ACC112 (cell line): ENCODE data around the gene NTRK2.

ENCODE experiments used
- H2AFZ ChIP-seq: fragments of 200-600 bp; sonication (generic); one replicate; pipeline ENCODE4 v1.6.0; 2017; ENCODE audit warnings: antibody characterized with exemption, low read length; ENCODE audit not compliant: unreplicated experiment
- H3K27ac ChIP-seq: fragments of 200-600 bp; sonication (generic); 2 replicates; pipeline ENCODE4 v1.5.1; 2014; ENCODE audit warnings: low read depth, mild to moderate bottlenecking, antibody characterized with exemption, low read length, moderate library complexity
- H3K27me3 ChIP-seq: fragments of 200-600 bp; sonication (generic); 2 replicates; pipeline ENCODE4 v1.6.1; 2014; ENCODE audit warnings: mild to moderate bottlenecking, antibody characterized with exemption, low read length, moderate library complexity, mixed read lengths; ENCODE audit not compliant: insufficient read depth
- H3K36me3 ChIP-seq: fragments of 200-600 bp; sonication (generic); 2 replicates; pipeline ENCODE4 v1.6.1; 2016; ENCODE audit warnings: mild to moderate bottlenecking, antibody characterized with exemption, low read length, moderate library complexity, mixed read lengths; ENCODE audit not compliant: insufficient read depth
- H3K4me1 ChIP-seq: fragments of 200-600 bp; sonication (generic); one replicate; pipeline ENCODE4 v1.6.1; 2016; ENCODE audit warnings: low read length, mixed read lengths; ENCODE audit not compliant: insufficient read depth, unreplicated experiment, control insufficient read depth
- H3K4me3 ChIP-seq: fragments of 200-600 bp; sonication (generic); 2 replicates; pipeline ENCODE4 v1.5.1; 2014; ENCODE audit warnings: mild to moderate bottlenecking, low read depth, low read length
- H3K79me2 ChIP-seq: fragments of 200-600 bp; sonication (generic); one replicate; pipeline ENCODE4 v1.6.0; 2016; ENCODE audit warnings: low read length; ENCODE audit not compliant: control insufficient read depth, unreplicated experiment, insufficient read depth

Gene NTRK2

DNA sequence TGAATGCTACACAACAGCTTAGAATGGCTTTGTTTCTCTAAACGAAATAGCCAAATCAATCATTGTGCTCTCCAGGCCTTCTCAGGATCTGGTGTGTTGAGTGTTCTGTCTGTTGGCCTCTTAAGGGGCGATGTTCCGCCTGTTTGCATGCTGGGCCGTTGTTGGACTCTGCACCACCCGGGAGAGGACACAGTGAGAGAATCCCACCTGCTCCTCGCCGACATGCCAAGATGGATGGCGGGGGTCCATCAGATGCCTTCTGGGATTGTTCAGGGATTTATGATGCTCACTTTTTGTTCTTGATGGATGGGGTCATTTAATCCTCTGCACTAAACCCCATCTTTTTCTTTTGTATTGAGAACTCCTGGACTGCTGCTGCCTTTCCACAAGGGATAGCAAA lies 159.9 kb downstream of the NTRK2 start:
- Histone ChIP-seq H3K79me2 (no peaks in the 10 kb centered on the region), H2AFZ (no peak overlapping the region), H3K27ac (no peak overlapping the region), H3K36me3 (no peaks in the 10 kb centered on the region), H3K27me3 (no peaks in the 10 kb centered on the region), H3K4me1 (no peaks in the 10 kb centered on the region), H3K4me3 (no peak overlapping the region)

- Histone ChIP-seq H3K27ac (no peak overlapping the region), H2AFZ (no peak overlapping the region), H3K4me1 (no peaks in the 10 kb centered on the region), H3K36me3 (no peaks in the 10 kb centered on the region), H3K4me3 (no peak overlapping the region), H3K27me3 (no peaks in the 10 kb centered on the region), H3K79me2 (no peaks in the 10 kb centered on the region)
These were observed 160.6 kb downstream of the NTRK2 start for GRCh38 chr9:84829997-84830696.

DNA sequence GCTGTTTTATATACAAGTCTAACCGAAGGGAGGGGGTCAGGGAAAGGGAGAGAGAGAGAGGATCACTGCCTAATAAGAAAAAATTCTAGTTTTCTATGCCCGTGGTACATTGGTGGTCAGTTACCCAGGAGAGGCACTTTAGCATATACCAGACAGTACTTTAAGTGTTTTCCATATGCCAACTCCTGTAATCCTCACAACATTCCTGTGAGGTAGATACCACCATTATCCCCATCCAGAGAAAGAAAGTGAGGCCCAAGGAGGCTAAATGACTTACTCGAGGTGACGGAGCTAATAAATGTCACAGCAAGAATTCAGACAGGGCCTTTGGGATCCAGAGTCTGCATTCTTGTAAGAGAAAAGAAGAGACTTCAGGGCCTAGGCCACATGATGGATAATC lies 161.8 kb downstream of the NTRK2 start:
- Histone ChIP-seq H3K4me1 (no peaks in the 10 kb centered on the region), H3K4me3 (no peak overlapping the region), H3K36me3 (no peaks in the 10 kb centered on the region), H3K27ac (no peak overlapping the region), H2AFZ (no peak overlapping the region), H3K79me2 (no peaks in the 10 kb centered on the region), H3K27me3 (no peaks in the 10 kb centered on the region)

DNA sequence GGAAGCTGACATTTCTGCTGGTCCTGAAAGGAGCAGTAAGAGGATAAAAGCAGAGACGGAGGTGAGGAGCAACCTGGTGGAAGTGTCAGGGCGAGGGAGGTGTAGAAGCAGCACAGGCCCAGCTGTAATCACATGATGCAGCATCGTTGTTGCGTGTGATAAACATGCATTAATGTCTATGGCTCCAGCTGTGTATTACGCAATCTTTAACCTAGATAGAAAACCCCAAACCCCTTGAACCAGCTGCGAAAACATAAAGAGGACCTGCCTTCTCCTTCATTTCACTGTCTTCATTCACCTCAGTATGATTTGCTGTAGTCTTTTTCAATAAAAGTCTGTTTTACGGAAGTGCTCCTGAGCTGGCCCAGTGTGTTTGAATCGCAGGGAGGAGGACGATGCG lies 162.9 kb downstream of the NTRK2 start:
- Histone ChIP-seq H3K79me2 (no peaks in the 10 kb centered on the region), H3K4me1 (no peaks in the 10 kb centered on the region), H3K27ac (no peak overlapping the region), H3K36me3 (no peaks in the 10 kb centered on the region), H3K4me3 (no peak overlapping the region), H2AFZ (no peak overlapping the region), H3K27me3 (no peaks in the 10 kb centered on the region)

DNA sequence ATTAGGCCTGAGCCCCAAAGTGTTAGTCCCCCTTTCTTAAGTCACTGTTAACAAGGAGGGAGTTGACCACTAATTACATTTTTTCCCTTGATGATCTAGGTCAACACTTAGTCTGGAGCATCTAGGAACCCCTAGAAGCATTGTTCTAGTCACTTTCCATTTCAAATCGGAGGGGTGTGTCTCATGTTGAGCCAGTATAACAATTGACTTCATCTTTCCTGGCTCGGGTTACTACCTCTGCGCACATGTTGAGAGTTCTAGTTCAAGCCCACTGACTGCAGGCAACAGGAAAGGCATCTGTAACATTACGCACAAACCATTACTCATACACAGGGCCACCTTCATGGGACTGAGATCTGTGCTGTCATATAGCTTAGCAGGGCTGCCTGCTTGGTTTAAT lies 164.9 kb downstream of the NTRK2 start:
- Histone ChIP-seq H2AFZ (no peak overlapping the region), H3K27me3 (no peaks in the 10 kb centered on the region), H3K36me3 (no peaks in the 10 kb centered on the region), H3K79me2 (no peaks in the 10 kb centered on the region), H3K4me3 (no peak overlapping the region), H3K4me1 (no peaks in the 10 kb centered on the region), H3K27ac (no peak overlapping the region)

GRCh38 chr9:84835745-84836144 lies 166.2 kb downstream of the NTRK2 start:
- Histone ChIP-seq H2AFZ (no peak overlapping the region), H3K79me2 (no peaks in the 10 kb centered on the region), H3K4me3 (no peak overlapping the region), H3K27me3 (no peaks in the 10 kb centered on the region), H3K27ac (no peak overlapping the region), H3K4me1 (no peaks in the 10 kb centered on the region), H3K36me3 (no peaks in the 10 kb centered on the region)

DNA sequence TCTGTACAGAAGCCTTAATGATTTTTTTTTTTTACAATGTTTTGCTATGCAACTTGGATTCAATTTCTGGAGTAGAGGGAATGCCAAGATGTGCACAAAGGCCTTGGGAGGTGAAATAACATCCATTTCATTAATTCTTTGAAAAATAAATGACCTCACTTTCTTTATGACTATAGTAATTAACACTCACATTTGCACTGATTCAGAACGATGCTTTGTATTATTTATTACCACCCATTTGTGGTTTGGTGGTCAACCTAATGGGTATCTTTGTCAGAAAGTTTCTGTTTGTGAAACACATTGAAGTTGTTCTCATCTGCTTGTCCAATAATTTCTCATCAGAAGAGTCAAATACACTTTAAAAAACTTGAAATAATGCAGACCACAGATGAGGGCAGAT lies 169.3 kb downstream of the NTRK2 start:
- H3K36me3 ChIP-seq: no peaks in the 10 kb centered on the region
- no peaks in the 10 kb centered on the region for H3K4me1 ChIP-seq
- no peak overlapping the region for H3K27ac ChIP-seq
- no peaks in the 10 kb centered on the region for H3K27me3 ChIP-seq
- H3K79me2 ChIP-seq: no peaks in the 10 kb centered on the region
- no peak overlapping the region for H2AFZ ChIP-seq
- no peak overlapping the region for H3K4me3 ChIP-seq

GRCh38 chr9:84839541-84839940 lies 170.0 kb downstream of the NTRK2 start:
- Histone ChIP-seq H3K27me3 (no peaks in the 10 kb centered on the region), H3K27ac (no peak overlapping the region), H3K36me3 (no peaks in the 10 kb centered on the region), H3K4me1 (no peaks in the 10 kb centered on the region), H3K79me2 (no peaks in the 10 kb centered on the region), H2AFZ (no peak overlapping the region), H3K4me3 (no peak overlapping the region)

DNA sequence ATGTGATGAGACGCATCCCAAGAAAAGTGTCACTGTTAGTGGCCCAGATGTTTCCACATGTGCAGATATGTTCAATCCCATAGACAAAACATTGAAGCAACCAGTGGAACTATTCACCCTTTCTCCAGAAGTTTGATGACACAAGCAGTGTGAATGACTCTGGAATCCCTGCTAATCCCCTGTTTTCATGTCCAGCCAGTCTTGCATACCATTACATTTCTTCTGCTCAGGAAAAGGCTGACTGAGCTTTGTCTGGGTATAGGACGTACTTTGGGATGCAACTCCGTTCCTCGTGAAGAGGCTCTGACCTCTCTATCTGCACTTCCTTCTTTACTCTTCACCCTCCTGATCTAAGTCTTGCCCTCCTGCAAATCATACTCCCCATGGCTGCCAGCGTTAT lies 172.4 kb downstream of the NTRK2 start:
- Histone ChIP-seq H3K27ac (no peak overlapping the region), H2AFZ (no peak overlapping the region), H3K27me3 (no peaks in the 10 kb centered on the region), H3K36me3 (no peaks in the 10 kb centered on the region), H3K79me2 (no peaks in the 10 kb centered on the region), H3K4me1 (no peaks in the 10 kb centered on the region), H3K4me3 (no peak overlapping the region)

- no peaks in the 10 kb centered on the region for H3K36me3 ChIP-seq
- H3K79me2 ChIP-seq: no peaks in the 10 kb centered on the region
- no peak overlapping the region for H3K4me3 ChIP-seq
- H3K27me3 ChIP-seq: no peaks in the 10 kb centered on the region
- H3K27ac ChIP-seq: no peak overlapping the region
- H3K4me1 ChIP-seq: no peaks in the 10 kb centered on the region
- no peak overlapping the region for H2AFZ ChIP-seq
These were observed 173.8 kb downstream of the NTRK2 start for GRCh38 chr9:84843175-84843824.
